GM23248 (cell line): ENCODE results near the gene NTNG2.

Source experiments
- EZH2 ChIP-seq: fragments of 200-600 bp; sonication (generic); IDR thresholded peaks from 2 replicates; pipeline ENCODE4 v1.6.1; 2018; ENCODE audit warnings: antibody characterized with exemption, mild to moderate bottlenecking; ENCODE audit not compliant: insufficient read depth, poor library complexity, severe bottlenecking
- EZH2phosphoT487 ChIP-seq: fragments of 200-600 bp; sonication (generic); IDR thresholded peaks from 2 replicates; pipeline ENCODE4 v1.6.1; 2018; ENCODE audit warnings: antibody characterized with exemption, moderate library complexity, mild to moderate bottlenecking, low read depth; ENCODE audit not compliant: insufficient read depth

DNA sequence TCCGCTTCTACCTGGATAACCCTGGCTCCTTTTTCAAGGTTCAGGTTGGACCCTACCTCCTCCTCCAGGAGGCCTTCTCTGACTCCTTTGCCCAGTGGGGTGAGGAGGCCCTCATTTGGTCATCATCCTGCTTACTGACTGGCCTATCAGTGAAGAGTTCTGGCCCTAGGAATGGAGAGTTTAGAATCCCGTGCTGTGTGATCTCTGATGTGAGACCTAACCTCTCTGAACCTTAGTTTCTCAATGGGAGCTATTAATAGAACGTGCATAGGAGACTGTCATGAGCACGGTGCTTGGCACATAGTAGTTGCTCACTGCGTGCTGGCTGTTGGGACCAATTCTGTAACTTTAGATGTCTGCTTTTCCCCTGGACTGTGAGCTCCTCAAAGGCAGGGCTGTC, 10.3 kb downstream of the NTNG2 start:
- TF ChIP-seq EZH2: no peak
- TF ChIP-seq EZH2phosphoT487: no peak
